H1 (cell line): ENCODE data around the gene GP9. TPM values are rescaled to one million over a fixed set of nuclear protein-coding genes. Genes with fewer than 3 reads are reported as not detected.

Source experiments
- KDM5A ChIP-seq: fragments of 200-600 bp; IDR thresholded peaks from 2 replicates; pipeline ENCODE4 v1.7.1; 2012; ENCODE audit warnings: mild to moderate bottlenecking, low read length, inconsistent platforms, mixed read lengths
- polyA plus RNA-seq, 7 experiments: library from polyadenylated mRNA; depleted of rRNA in 3 of 7; stranded (reverse) in 5 of 7; unstranded in 2 of 7; fragments of >200 nt in 5 of 7; fragments of 200-250 nt in 2 of 7; gene quantifications; 1 replicate in 5 of 7; 2 replicates in 1 of 7; 4 replicates in 1 of 7; pipeline versions ENCODE4 v1.2.1 to v1.2.3, GENCODE V29; 2011 to 2013; ENCODE audit warnings: missing spikeins in 2 of 7, mixed read lengths in 2 of 7
- total RNA-seq: library from RNA; stranded (reverse); fragmentation: NEBNext Ultra II Directional; extraction: Animal tissue kit (Norgen Biotek cat#: 25700); gene quantifications from 2 replicates; pipeline ENCODE4 v1.2.1, GENCODE V29; 2021

The GP9 gene
- total and polyA plus RNA-seq, 2 of the 8 experiments (the other 6 are each of a cell fraction or from before 2014, with no cell fraction given) = not detected

GRCh38 chr3:129039271-129040038 lies 21.1 kb upstream of the GP9 start (continued):
- TF ChIP-seq KDM5A = no peak
- TF ChIP-seq, all 59 proteins: peak for 0
